ENCODE data around the gene BRWD1. TPM values are rescaled to one million over a fixed set of nuclear protein-coding genes. Genes with fewer than 3 reads are reported as not detected.

Gene BRWD1
- total RNA-seq, 4 donors from 2014 or later, result 55.6 to 183 (median 65.4) TPM

DNA sequence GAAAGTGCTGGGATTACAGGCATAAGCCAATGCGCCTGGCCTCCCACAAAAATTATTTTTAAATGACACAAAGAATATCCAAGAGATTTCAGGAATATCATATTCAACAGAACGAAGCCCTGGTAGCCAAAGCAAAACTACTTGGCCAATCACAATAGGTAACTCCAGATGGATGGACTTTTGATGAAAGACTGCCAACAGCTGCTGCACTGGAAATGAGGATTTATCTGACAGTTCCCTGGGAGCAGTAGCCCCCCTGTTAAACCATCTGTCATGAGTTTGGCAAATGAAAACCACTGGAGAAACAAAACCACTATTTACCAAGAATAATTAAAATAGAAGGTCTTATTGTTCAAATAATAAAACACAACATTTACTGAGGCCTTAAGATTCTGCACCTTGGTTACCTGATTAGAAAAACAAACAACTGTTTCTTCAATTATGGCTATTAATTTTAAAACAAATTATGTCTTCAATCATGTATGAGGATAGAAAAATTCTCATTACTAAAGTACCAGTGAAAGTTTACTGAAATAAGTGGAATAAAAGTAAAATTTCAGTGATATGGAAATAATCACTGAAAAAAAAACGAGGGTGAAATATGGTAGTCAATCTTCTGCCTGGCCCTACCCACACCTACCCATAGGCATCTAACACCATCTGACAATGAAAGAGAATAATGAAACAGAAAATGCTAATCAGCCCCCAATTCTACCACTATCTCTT, 95.9 kb downstream of the BRWD1 start:
- no peak overlapping the region for H3K4me3 ChIP-seq
- no peak for DNase-seq
- intact Hi-C loops (cut with DNase I; ENCODE audit: low total_unique reads), result no loop called here
- no peaks in the 10 kb centered on the region for H3K27me3 ChIP-seq
- TF ChIP-seq POLR2A (IDR thresholded peaks at IDR 0.05) (no peak), CTCF (IDR thresholded peaks at IDR 0.05) (no peak)
- H3K4me1 ChIP-seq, result no peaks in the 10 kb centered on the region
- no peaks in the 10 kb centered on the region for H3K36me3 ChIP-seq
- no peak overlapping the region for H3K27ac ChIP-seq
- H3K9me3 ChIP-seq, result no peaks in the 10 kb centered on the region

- no peaks in the 10 kb centered on the region for H3K9me3 ChIP-seq
Measured at GRCh38 chr21:39216290-39216689, 97.1 kb downstream of the BRWD1 start.

DNA sequence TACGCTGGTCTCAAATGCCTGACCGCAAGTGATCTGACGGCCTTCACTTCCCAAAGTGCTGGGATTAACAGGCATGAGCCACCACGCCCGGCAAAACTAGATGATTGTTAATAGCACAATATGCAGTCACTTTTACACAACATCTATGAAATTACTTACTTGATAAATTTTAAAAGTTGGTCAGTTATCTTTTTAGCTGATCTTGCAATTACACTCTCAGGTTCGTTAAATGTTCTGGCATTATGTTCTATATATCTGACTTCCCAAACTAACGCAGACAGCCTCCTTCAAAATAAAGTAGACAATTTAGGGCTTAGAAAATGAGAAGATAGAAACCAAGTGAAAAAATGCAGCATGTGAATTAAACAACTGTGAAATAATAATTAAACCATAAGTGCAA, 98.4 kb downstream of the BRWD1 start:
- TF ChIP-seq POLR2A (IDR thresholded peaks at IDR 0.05) (no peak), CTCF (IDR thresholded peaks at IDR 0.05) (no peak)
- no peaks in the 10 kb centered on the region for H3K27me3 ChIP-seq
- H3K4me1 ChIP-seq, result no peaks in the 10 kb centered on the region
- H3K9me3 ChIP-seq, result no peaks in the 10 kb centered on the region
- DNase-seq, result no peak
- intact Hi-C loops (cut with DNase I; ENCODE audit: low total_unique reads), result no loop called here
- no peak overlapping the region for H3K27ac ChIP-seq
- no peak overlapping the region for H3K4me3 ChIP-seq
- no peaks in the 10 kb centered on the region for H3K36me3 ChIP-seq

More at GRCh38 chr21:39216290-39216689, 97.1 kb downstream of the BRWD1 start:
- intact Hi-C loops (cut with DNase I; ENCODE audit: low total_unique reads), result no loop called here
- no peaks in the 10 kb centered on the region for H3K4me1 ChIP-seq
- no peak for TF ChIP-seq CTCF (IDR thresholded peaks at IDR 0.05)
- TF ChIP-seq POLR2A (IDR thresholded peaks at IDR 0.05), result no peak
- H3K27ac ChIP-seq, result no peak overlapping the region
- no peak overlapping the region for H3K4me3 ChIP-seq
- H3K36me3 ChIP-seq, result no peaks in the 10 kb centered on the region
- H3K27me3 ChIP-seq, result no peaks in the 10 kb centered on the region
- DNase-seq, result no peak

DNA sequence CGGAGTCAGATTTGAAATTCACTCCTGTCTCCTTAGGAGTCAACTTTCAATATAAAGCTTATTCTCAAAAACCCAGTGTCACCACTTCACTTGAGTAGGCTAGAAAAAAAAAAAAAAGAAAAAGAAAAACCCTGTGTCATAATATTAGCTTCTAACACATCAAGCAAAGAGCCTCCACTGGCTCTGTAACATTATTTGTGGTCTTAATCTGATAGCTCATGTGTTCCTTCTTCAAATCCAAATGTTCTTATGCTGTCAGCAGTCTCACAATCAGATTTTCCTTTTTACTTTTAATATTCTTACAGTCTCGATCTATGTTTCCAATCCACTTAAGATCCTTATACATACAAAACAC, 104.1 kb downstream of the BRWD1 start:
- Histone ChIP-seq H3K4me3 (no peak overlapping the region), H3K36me3 (no peaks in the 10 kb centered on the region), H3K27ac (no peak overlapping the region), H3K9me3 (no peaks in the 10 kb centered on the region), H3K27me3 (no peaks in the 10 kb centered on the region), H3K4me1 (no peaks in the 10 kb centered on the region)
- no peak for DNase-seq
- no peak for TF ChIP-seq POLR2A (IDR thresholded peaks at IDR 0.05)
- intact Hi-C loops (cut with DNase I; ENCODE audit: low total_unique reads), result no loop called here

GRCh38 chr21:39208624-39209333, 104.7 kb downstream of the BRWD1 start:
- intact Hi-C loops (cut with DNase I; ENCODE audit: low total_unique reads), result no loop called here
- no peak overlapping the region for H3K27ac ChIP-seq
- DNase-seq, result no peak
- H3K36me3 ChIP-seq, result no peaks in the 10 kb centered on the region
- no peak overlapping the region for H3K4me3 ChIP-seq
- no peaks in the 10 kb centered on the region for H3K9me3 ChIP-seq
- no peaks in the 10 kb centered on the region for H3K4me1 ChIP-seq
- TF ChIP-seq CTCF (IDR thresholded peaks at IDR 0.05) (no peak), POLR2A (IDR thresholded peaks at IDR 0.05) (no peak)
- H3K27me3 ChIP-seq, result no peaks in the 10 kb centered on the region

Data from uterus (tissue), 4 donors.